H9 (cell line): Measurements from ENCODE around the gene NID1. TPM values are rescaled to one million over a fixed set of nuclear protein-coding genes. Genes with fewer than 3 reads are reported as not detected.

Source experiments
- DNase-seq: peaks from one replicate; pipeline ENCODE4 v3.0.0-alpha.2; 2017
- H2AFZ ChIP-seq: one replicate; pipeline ENCODE4 v1.6.1; 2013; ENCODE audit warnings: mild to moderate bottlenecking, low read length, control low read depth, moderate library complexity
- H2AK5ac ChIP-seq: 2 replicates; pipeline ENCODE4 v1.6.1; 2013; ENCODE audit warnings: low read length, control low read depth, mixed read lengths; ENCODE audit not compliant: insufficient read length
- H2BK120ac ChIP-seq: one replicate; pipeline ENCODE4 v1.6.1; 2013; ENCODE audit warnings: low read depth, mild to moderate bottlenecking, low read length, control low read depth, inconsistent platforms; ENCODE audit not compliant: poor library complexity, severe bottlenecking
- H2BK12ac ChIP-seq: 2 replicates; pipeline ENCODE4 v1.6.1; 2013; ENCODE audit warnings: low read length, control low read depth, mixed read lengths, low read depth; ENCODE audit not compliant: insufficient read length
- H2BK15ac ChIP-seq: 2 replicates; pipeline ENCODE4 v1.6.1; 2013; ENCODE audit warnings: low read depth, low read length, control low read depth
- H2BK20ac ChIP-seq: one replicate; pipeline ENCODE4 v1.6.1; 2013; ENCODE audit warnings: low read depth, mild to moderate bottlenecking, low read length, control low read depth, inconsistent platforms; ENCODE audit not compliant: poor library complexity, severe bottlenecking
- H2BK5ac ChIP-seq: 2 replicates; pipeline ENCODE4 v1.6.1; 2013; ENCODE audit warnings: low read length, control low read depth, mixed read lengths; ENCODE audit not compliant: insufficient read length
- H3K14ac ChIP-seq: 2 replicates; pipeline ENCODE4 v1.6.1; 2013; ENCODE audit warnings: low read length, control low read depth; ENCODE audit not compliant: insufficient read depth
- H3K18ac ChIP-seq: 2 replicates; pipeline ENCODE4 v1.6.1; 2013; ENCODE audit warnings: low read depth, mild to moderate bottlenecking, mixed read lengths, low read length, control low read depth; ENCODE audit not compliant: insufficient read length
- H3K23ac ChIP-seq: 2 replicates; pipeline ENCODE4 v1.6.1; 2013; ENCODE audit warnings: low read length, control low read depth, mixed read lengths, low read depth; ENCODE audit not compliant: insufficient read length
- H3K23me2 ChIP-seq: 2 replicates; pipeline ENCODE4 v1.6.1; 2013; ENCODE audit warnings: low read depth, mild to moderate bottlenecking, mixed read lengths, low read length, control low read depth; ENCODE audit not compliant: insufficient read length, poor library complexity, severe bottlenecking
- H3K27ac ChIP-seq: 2 replicates; pipeline ENCODE4 v1.5.1; 2013; ENCODE audit warnings: low read length, control low read depth, mixed read lengths, low read depth; ENCODE audit not compliant: insufficient read length
- H3K27me3 ChIP-seq: 2 replicates; pipeline ENCODE4 v1.6.1; 2013; ENCODE audit warnings: low read length, control low read depth, inconsistent platforms; ENCODE audit not compliant: insufficient read depth
- H3K4ac ChIP-seq: 2 replicates; pipeline ENCODE4 v1.6.1; 2013; ENCODE audit warnings: low read depth, mild to moderate bottlenecking, control low read depth, inconsistent platforms, low read length, moderate library complexity
- H3K4me1 ChIP-seq: 2 replicates; pipeline ENCODE4 v1.6.1; 2013; ENCODE audit warnings: low read length, control low read depth, inconsistent platforms; ENCODE audit not compliant: insufficient read depth
- H3K4me2 ChIP-seq: 2 replicates; pipeline ENCODE4 v1.6.1; 2013; ENCODE audit warnings: low read length, control low read depth, mixed read lengths; ENCODE audit not compliant: insufficient read length, insufficient read depth
- H3K56ac ChIP-seq: 2 replicates; pipeline ENCODE4 v1.6.1; 2013; ENCODE audit warnings: low read depth, mild to moderate bottlenecking, mixed read lengths, low read length, control low read depth; ENCODE audit not compliant: insufficient read length
- H3K79me1 ChIP-seq: 2 replicates; pipeline ENCODE4 v1.6.1; 2013; ENCODE audit warnings: low read depth, mild to moderate bottlenecking, moderate library complexity, low read length, control low read depth, inconsistent platforms; ENCODE audit not compliant: insufficient read depth, poor library complexity, severe bottlenecking
- H3K79me2 ChIP-seq: 2 replicates; pipeline ENCODE4 v1.6.1; 2013; ENCODE audit warnings: low read length, control low read depth, inconsistent platforms; ENCODE audit not compliant: insufficient read depth
- H3K9ac ChIP-seq: 2 replicates; pipeline ENCODE4 v1.6.1; 2013; ENCODE audit warnings: low read length, control low read depth, mixed read lengths; ENCODE audit not compliant: insufficient read length; ENCODE audit errors: extremely low read depth
- H3K9me3 ChIP-seq: one replicate; pipeline ENCODE4 v1.6.1; 2013; ENCODE audit warnings: low read depth, low read length, inconsistent platforms; ENCODE audit not compliant: control insufficient read depth
- H3T11ph ChIP-seq: one replicate; pipeline ENCODE4 v1.6.1; 2013; ENCODE audit warnings: mild to moderate bottlenecking, low read length, control low read depth, inconsistent platforms
- H4K20me1 ChIP-seq: one replicate; pipeline ENCODE4 v1.6.1; 2013; ENCODE audit not compliant: control insufficient read depth, insufficient read length, insufficient read depth
- H4K5ac ChIP-seq: 2 replicates; pipeline ENCODE4 v1.6.1; 2013; ENCODE audit warnings: low read depth, mild to moderate bottlenecking, mixed read lengths, low read length, control low read depth; ENCODE audit not compliant: insufficient read length
- H4K8ac ChIP-seq: replicated peaks from 2 replicates; pipeline ENCODE4 v1.6.1; 2013; ENCODE audit warnings: low read length, control low read depth, mixed read lengths, low read depth; ENCODE audit not compliant: insufficient read length
- H4K91ac ChIP-seq: 2 replicates; pipeline ENCODE4 v1.6.1; 2013; ENCODE audit warnings: low read depth, mild to moderate bottlenecking, moderate library complexity, mixed read lengths, low read length, control low read depth; ENCODE audit not compliant: insufficient read length
- H3K27ac Mint-ChIP-seq, 3 experiments: 2 replicates in 2 of 3; 3 replicates in 1 of 3; pipeline ENCODE4 v1.8.0; 2020 to 2021; ENCODE audit warnings: mixed read lengths in 3 of 3, mild to moderate bottlenecking in 1 of 3, moderate library complexity in 1 of 3
- H3K27me3 Mint-ChIP-seq: 2 replicates; pipeline ENCODE4 v1.8.0; 2021; ENCODE audit warnings: low read depth, mild to moderate bottlenecking, moderate library complexity, mixed read lengths
- H3K36me3 Mint-ChIP-seq, 3 experiments: 2 replicates in 2 of 3; 3 replicates in 1 of 3; pipeline ENCODE4 v1.8.0; 2020 to 2021; ENCODE audit warnings: low read depth in 3 of 3, mixed read lengths in 3 of 3; ENCODE audit not compliant: insufficient read depth in 1 of 3
- H3K4me1 Mint-ChIP-seq, 2 experiments: 2 replicates each; pipeline ENCODE4 v1.8.0; 2020; ENCODE audit warnings: mixed read lengths in 2 of 2
- H3K4me3 Mint-ChIP-seq, 2 experiments: 2 replicates in 1 of 2; 3 replicates in 1 of 2; pipeline ENCODE4 v1.8.0; 2020 to 2021; ENCODE audit warnings: mild to moderate bottlenecking in 2 of 2, mixed read lengths in 2 of 2, moderate library complexity in 1 of 2
- H3K9me3 Mint-ChIP-seq, 2 experiments: 2 replicates in 1 of 2; 3 replicates in 1 of 2; pipeline ENCODE4 v1.8.0; 2020; ENCODE audit warnings: mild to moderate bottlenecking in 2 of 2, mixed read lengths in 2 of 2, moderate library complexity in 1 of 2
- CTCF ChIP-seq: fragments of 200-600 bp; sonication (generic); conservative IDR thresholded peaks from 3 replicates; pipeline ENCODE4 v1.8.0; 2021; ENCODE audit warnings: antibody characterized with exemption, mild to moderate bottlenecking
- WGBS: extraction: QIAGEN DNeasy Blood & Tissue Kit; methylation state at CpG from one replicate; pipeline ENCODE4 v1.1.7; 2013; ENCODE audit warnings: missing lambda C conversion rate, low lambda C conversion rate, mixed read lengths; ENCODE audit not compliant: insufficient read length; ENCODE audit errors: extremely low coverage; 5-methylcytosine and 5-hydroxymethylcytosine counted together
- total RNA-seq: library from RNA; stranded (reverse); gene quantifications from 2 replicates; pipeline ENCODE4 v1.2.1, GENCODE V29; 2021

The NID1 gene
- total RNA-seq, 1 experiment from 2014 or later: 28.5 TPM

DNA sequence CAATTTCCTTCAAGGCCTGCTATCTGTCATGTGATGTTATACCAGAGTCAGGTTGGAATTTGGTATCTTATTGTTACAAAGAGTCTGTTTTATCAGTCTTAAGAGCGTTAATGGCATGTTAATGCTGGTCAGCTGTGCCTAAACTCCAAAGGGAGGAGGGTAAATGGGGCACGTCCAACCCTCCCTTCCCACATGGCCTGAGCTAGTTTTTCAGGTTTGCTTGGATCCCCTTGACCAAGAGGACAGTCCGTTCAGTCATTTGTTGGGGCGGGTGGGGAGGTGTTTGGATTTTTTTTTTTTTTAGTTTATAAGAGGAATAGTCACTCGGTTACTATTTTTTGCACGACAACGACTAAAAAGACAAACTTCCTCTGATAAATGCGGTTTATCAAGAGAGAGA lies 134.3 kb downstream of the NID1 start:
- H2BK120ac ChIP-seq: no peak overlapping the region
- H4K5ac ChIP-seq: no peak overlapping the region
- H3K56ac ChIP-seq: no peak overlapping the region
- no peaks in the 10 kb centered on the region for H3K79me2 ChIP-seq
- no peak overlapping the region for H3K4me2 ChIP-seq
- DNase-seq: no peak
- peaks cover 12% of the 10 kb centered on the region for H3K27me3 Mint-ChIP-seq
- no peak overlapping the region for H3K18ac ChIP-seq
- H3K4ac ChIP-seq: no peak overlapping the region
- no peak overlapping the region for H4K91ac ChIP-seq
- no peak overlapping the region for H2BK15ac ChIP-seq
- TF ChIP-seq CTCF: no peak
- no peak overlapping the region for H2AK5ac ChIP-seq
- no peaks in the 10 kb centered on the region for H3K9me3 ChIP-seq
- no peak overlapping the region for H2BK12ac ChIP-seq
- no peaks in the 10 kb centered on the region for H4K20me1 ChIP-seq
- no peak overlapping the region for H3T11ph ChIP-seq
- no peak overlapping the region for H3K14ac ChIP-seq
- no peaks in the 10 kb centered on the region for H3K79me1 ChIP-seq
- no peaks in the 10 kb centered on the region for H3K4me1 ChIP-seq
- no peak overlapping the region for H3K9ac ChIP-seq
- no peaks in the 10 kb centered on the region for H3K36me3 Mint-ChIP-seq
- H3K9me3 Mint-ChIP-seq: no peaks in the 10 kb centered on the region
- H4K8ac ChIP-seq: no peak overlapping the region
- no peak overlapping the region for H3K27ac Mint-ChIP-seq
- H3K23ac ChIP-seq: no peak overlapping the region
- H3K4me1 Mint-ChIP-seq: peaks cover 9 to 21% of the 10 kb centered on the region in 2 experiments
- H2BK20ac ChIP-seq: no peak overlapping the region
- no peak overlapping the region for H3K4me3 Mint-ChIP-seq
- H3K23me2 ChIP-seq: no peaks in the 10 kb centered on the region
- no peak overlapping the region for H3K27ac ChIP-seq
- no peak overlapping the region for H2AFZ ChIP-seq
- WGBS: no CpG with 5 or more reads among the region's 8 CpGs
- no peaks in the 10 kb centered on the region for H3K27me3 ChIP-seq
- H2BK5ac ChIP-seq: no peak overlapping the region
